Measurements from ENCODE around the gene TRPM3. TPM values are rescaled to one million over a fixed set of nuclear protein-coding genes. Genes with fewer than 3 reads are reported as not detected.

TRPM3 gene
- total RNA-seq, 1 experiment from 2014 or later, result 0.26 TPM

- POLR2A ChIA-PET (ENCODE audit: unreplicated experiment), result no interaction called here
- H3K27me3 ChIP-seq (ENCODE audit: insufficient read depth, low read depth), result no peaks in the 10 kb centered on the region
- no peaks in the 10 kb centered on the region; the same call in 1 of the 2 replicates for H3K9me2 ChIP-seq (ENCODE audit: insufficient read depth)
- no peak overlapping the region for H3K4me3 ChIP-seq
- no peak overlapping the region for H3K4me2 ChIP-seq
- H3K4me1 ChIP-seq (replicated peaks; ENCODE audit: insufficient read depth), result no peaks in the 10 kb centered on the region
- H3K27ac ChIP-seq, result no peak overlapping the region
- H3K79me2 ChIP-seq (ENCODE audit: low read depth), result no peaks in the 10 kb centered on the region
- H3K36me3 ChIP-seq (ENCODE audit: low read depth), result no peaks in the 10 kb centered on the region
- H4K20me1 ChIP-seq (ENCODE audit: insufficient read depth), result no peaks in the 10 kb centered on the region
- TF ChIP-seq, protein P1, sequence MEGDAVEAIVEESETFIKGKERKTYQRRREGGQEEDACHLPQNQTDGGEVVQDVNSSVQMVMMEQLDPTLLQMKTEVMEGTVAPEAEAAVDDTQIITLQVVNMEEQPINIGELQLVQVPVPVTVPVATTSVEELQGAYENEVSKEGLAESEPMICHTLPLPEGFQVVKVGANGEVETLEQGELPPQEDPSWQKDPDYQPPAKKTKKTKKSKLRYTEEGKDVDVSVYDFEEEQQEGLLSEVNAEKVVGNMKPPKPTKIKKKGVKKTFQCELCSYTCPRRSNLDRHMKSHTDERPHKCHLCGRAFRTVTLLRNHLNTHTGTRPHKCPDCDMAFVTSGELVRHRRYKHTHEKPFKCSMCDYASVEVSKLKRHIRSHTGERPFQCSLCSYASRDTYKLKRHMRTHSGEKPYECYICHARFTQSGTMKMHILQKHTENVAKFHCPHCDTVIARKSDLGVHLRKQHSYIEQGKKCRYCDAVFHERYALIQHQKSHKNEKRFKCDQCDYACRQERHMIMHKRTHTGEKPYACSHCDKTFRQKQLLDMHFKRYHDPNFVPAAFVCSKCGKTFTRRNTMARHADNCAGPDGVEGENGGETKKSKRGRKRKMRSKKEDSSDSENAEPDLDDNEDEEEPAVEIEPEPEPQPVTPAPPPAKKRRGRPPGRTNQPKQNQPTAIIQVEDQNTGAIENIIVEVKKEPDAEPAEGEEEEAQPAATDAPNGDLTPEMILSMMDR (conservative IDR thresholded peaks at IDR 0.05), result no peak
- TF ChIP-seq EZH2 (IDR thresholded peaks at IDR 0.05; ENCODE audit: low read depth), result no peak
- no peaks in the 10 kb centered on the region for H3K9me3 ChIP-seq (ENCODE audit: insufficient read depth, low read depth)
- no peak for DNase-seq
- BruUV-seq (replicated peaks), result no TSS peak
- intact Hi-C loops (cut with micrococcal nuclease; ENCODE audit: unreplicated experiment), result no loop called here
- no peaks in the 10 kb centered on the region for H3F3A ChIP-seq (ENCODE audit: insufficient read depth, low read depth)
- H2AFZ ChIP-seq, result no peak overlapping the region
- CTCF ChIA-PET, result no interaction called here
Observed at GRCh38 chr9:70502690-70503089, 618.7 kb downstream of the TRPM3 start.

DNA sequence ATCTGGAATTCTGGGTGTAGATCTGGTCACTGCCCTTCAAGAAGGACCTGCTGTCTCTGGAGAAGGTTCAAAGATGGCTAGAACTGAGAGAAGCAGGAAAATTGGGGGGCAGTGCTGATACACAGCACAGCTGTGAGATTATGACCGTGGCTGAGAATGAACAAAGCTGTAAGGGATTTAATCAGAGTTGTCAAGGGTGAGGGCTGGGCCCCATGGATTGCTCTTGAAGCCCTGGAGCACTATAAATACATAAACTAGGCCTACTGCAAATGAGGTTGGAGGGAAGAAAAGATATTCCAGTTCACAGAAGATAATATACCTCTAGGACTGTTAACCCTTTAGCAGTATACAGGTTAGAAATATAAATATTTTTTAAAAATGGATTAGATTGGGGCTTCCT, 620.6 kb downstream of the TRPM3 start:
- no peak overlapping the region for H3K27ac ChIP-seq
- H3K27me3 ChIP-seq (ENCODE audit: insufficient read depth, low read depth), result no peaks in the 10 kb centered on the region
- H3K9me3 ChIP-seq (ENCODE audit: insufficient read depth, low read depth), result no peaks in the 10 kb centered on the region
- no peaks in the 10 kb centered on the region for H4K20me1 ChIP-seq (ENCODE audit: insufficient read depth)
- H3K4me3 ChIP-seq, result no peak overlapping the region
- CTCF ChIA-PET, result no interaction called here
- POLR2A ChIA-PET (ENCODE audit: unreplicated experiment), result no interaction called here
- intact Hi-C loops (cut with micrococcal nuclease; ENCODE audit: unreplicated experiment), result no loop called here
- H3K36me3 ChIP-seq (ENCODE audit: low read depth), result no peaks in the 10 kb centered on the region
- BruUV-seq (replicated peaks), result no TSS peak
- no peak for DNase-seq
- no peaks in the 10 kb centered on the region for H3F3A ChIP-seq (ENCODE audit: insufficient read depth, low read depth)
- H3K9me2 ChIP-seq (ENCODE audit: insufficient read depth), result no peaks in the 10 kb centered on the region
- no peaks in the 10 kb centered on the region for H3K4me1 ChIP-seq (replicated peaks; ENCODE audit: insufficient read depth)
- H3K79me2 ChIP-seq (ENCODE audit: low read depth), result no peaks in the 10 kb centered on the region
- TF ChIP-seq EZH2 (IDR thresholded peaks at IDR 0.05; ENCODE audit: low read depth), result no peak
- TF ChIP-seq, protein P1 (conservative IDR thresholded peaks at IDR 0.05), result no peak
- H3K4me2 ChIP-seq, result no peak overlapping the region
- H2AFZ ChIP-seq, result no peak overlapping the region

GRCh38 chr9:70499621-70500020, 621.8 kb downstream of the TRPM3 start:
- H3K4me2 ChIP-seq, result no peak overlapping the region
- POLR2A ChIA-PET (ENCODE audit: unreplicated experiment), result no interaction called here
- no peaks in the 10 kb centered on the region for H3F3A ChIP-seq (ENCODE audit: insufficient read depth, low read depth)
- H3K27me3 ChIP-seq (ENCODE audit: insufficient read depth, low read depth), result no peaks in the 10 kb centered on the region
- BruUV-seq (replicated peaks), result no TSS peak
- no peaks in the 10 kb centered on the region for H3K4me1 ChIP-seq (replicated peaks; ENCODE audit: insufficient read depth)
- no peaks in the 10 kb centered on the region for H3K36me3 ChIP-seq (ENCODE audit: low read depth)
- no peak for DNase-seq
- no peaks in the 10 kb centered on the region for H3K9me3 ChIP-seq (ENCODE audit: insufficient read depth, low read depth)
- CTCF ChIA-PET, result no interaction called here
- no peak for TF ChIP-seq EZH2 (IDR thresholded peaks at IDR 0.05; ENCODE audit: low read depth)
- TF ChIP-seq, protein P1 (conservative IDR thresholded peaks at IDR 0.05), result no peak
- intact Hi-C loops (cut with micrococcal nuclease; ENCODE audit: unreplicated experiment), result no loop called here
- H3K9me2 ChIP-seq (ENCODE audit: insufficient read depth), result no peaks in the 10 kb centered on the region
- H2AFZ ChIP-seq, result no peak overlapping the region
- no peaks in the 10 kb centered on the region for H4K20me1 ChIP-seq (ENCODE audit: insufficient read depth)
- H3K79me2 ChIP-seq (ENCODE audit: low read depth), result no peaks in the 10 kb centered on the region
- no peak overlapping the region for H3K4me3 ChIP-seq
- no peak overlapping the region for H3K27ac ChIP-seq
